HEK293T (cell line): ENCODE data around the gene SNX32.

ENCODE experiments used
- ARNT ChIP-seq: fragments of 450-650 bp; IDR thresholded peaks from 2 replicates; pipeline ENCODE4 v1.6.1; 2017; ENCODE audit warnings: mild to moderate bottlenecking
- BHLHE40 ChIP-seq: fragments of 450-650 bp; IDR thresholded peaks from 2 replicates; pipeline ENCODE4 v1.6.1; 2016; ENCODE audit warnings: mild to moderate bottlenecking, moderate library complexity, borderline replicate concordance
- ELF4 ChIP-seq: fragments of 450-650 bp; IDR thresholded peaks from 2 replicates; pipeline ENCODE4 v1.6.1; 2017; ENCODE audit warnings: antibody characterized with exemption
- FOXA1 ChIP-seq: fragments of 450-650 bp; IDR thresholded peaks from 2 replicates; pipeline ENCODE4 v1.6.1; 2016; ENCODE audit warnings: mild to moderate bottlenecking
- FOXK2 ChIP-seq: fragments of 450-650 bp; IDR thresholded peaks from 2 replicates; pipeline ENCODE4 v1.6.1; 2016; ENCODE audit warnings: mild to moderate bottlenecking
- FOXM1 ChIP-seq: fragments of 450-650 bp; IDR thresholded peaks from 2 replicates; pipeline ENCODE4 v1.6.1; 2017; ENCODE audit warnings: mild to moderate bottlenecking, borderline replicate concordance
- L3MBTL2 ChIP-seq: fragments of 450-650 bp; conservative IDR thresholded peaks from 2 replicates; pipeline ENCODE4 v1.6.1; 2016; ENCODE audit warnings: mild to moderate bottlenecking
- SP1 ChIP-seq: fragments of 450-650 bp; IDR thresholded peaks from 2 replicates; pipeline ENCODE4 v1.6.1; 2017
- TARDBP ChIP-seq: fragments of 450-650 bp; IDR thresholded peaks from 2 replicates; pipeline ENCODE4 v1.6.1; 2016
- ZNF384 ChIP-seq: fragments of 450-650 bp; IDR thresholded peaks from 2 replicates; pipeline ENCODE4 v1.6.1; 2016

DNA sequence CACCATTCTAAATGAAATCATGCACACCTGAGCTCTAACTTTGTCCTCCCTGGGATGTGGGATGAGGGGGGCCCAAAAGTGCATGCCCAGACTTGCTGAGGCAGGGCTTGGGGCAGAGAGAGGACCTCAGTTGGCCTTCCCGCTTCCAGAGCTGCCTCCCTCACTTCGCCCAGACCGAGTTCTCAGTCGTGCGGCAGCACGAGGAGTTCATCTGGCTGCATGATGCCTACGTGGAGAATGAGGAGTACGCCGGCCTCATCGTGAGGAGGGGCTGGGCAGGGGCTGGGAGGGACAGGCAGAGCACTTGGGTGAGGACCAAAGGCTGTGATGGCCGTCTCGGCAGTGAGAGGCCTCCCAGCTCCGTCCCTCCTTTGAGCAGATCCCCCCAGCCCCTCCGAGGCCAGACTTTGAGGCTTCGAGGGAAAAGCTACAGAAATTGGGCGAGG lies 16.0 kb downstream of the SNX32 start:
- TF ChIP-seq BHLHE40 (no peak), FOXA1 (no peak), ELF4 (no peak), ZNF384 (no peak), FOXM1 (no peak), L3MBTL2 (no peak), FOXK2 (no peak), TARDBP (no peak), SP1 (no peak), ARNT (no peak)
